GM20000 (cell line): ENCODE measurements around the gene GNPAT.

Experiments
- DNase-seq: peaks from one replicate; pipeline ENCODE4 v3.0.0; 2012; ENCODE audit warnings: low spot score
- CTCF ChIP-seq: IDR thresholded peaks from 2 replicates; pipeline ENCODE4 v1.5.1; 2012; ENCODE audit warnings: mild to moderate bottlenecking, control low read depth; ENCODE audit errors: extremely low read depth, missing control alignments

GNPAT gene

GRCh38 chr1:231279081-231279480 is 38.1 kb downstream of the GNPAT start:
- TF ChIP-seq CTCF = no peak
- DNase-seq = no peak

- no peak for DNase-seq
- no peak for TF ChIP-seq CTCF
Measured at GRCh38 chr1:231279683-231280082, 38.7 kb downstream of the GNPAT start.

GRCh38 chr1:231284441-231284840 is 43.4 kb downstream of the GNPAT start:
- no peak for TF ChIP-seq CTCF
- DNase-seq = no peak

GRCh38 chr1:231286603-231287002 is 45.6 kb downstream of the GNPAT start:
- TF ChIP-seq CTCF = no peak
- no peak for DNase-seq

GRCh38 chr1:231295938-231296337 is 54.9 kb downstream of the GNPAT start:
- no peak for TF ChIP-seq CTCF
- DNase-seq = no peak

GRCh38 chr1:231301990-231302389 is 61.0 kb downstream of the GNPAT start:
- no peak for DNase-seq
- TF ChIP-seq CTCF = no peak

GRCh38 chr1:231310391-231310934 is 69.5 kb downstream of the GNPAT start:
- TF ChIP-seq CTCF = no peak
- no peak for DNase-seq
